HepG2 (cell line): ENCODE results near the gene ZC3H12A. TPM values are rescaled to one million over a fixed set of nuclear protein-coding genes. Genes with fewer than 3 reads are reported as not detected.

Source experiments
- ATF4 ChIP-seq, 2 experiments: fragments of 450-650 bp in 1 of 2; sonication (generic) in 1 of 2; formaldehyde crosslinking; IDR thresholded peaks; 2 replicates each; pipeline versions ENCODE4 v1.5.0 to v1.8.0; 2020 to 2022; ENCODE audit warnings: mild to moderate bottlenecking in 1 of 2, missing genetic modification reagents in 1 of 2
- ATF6 ChIP-seq: sonication (generic); formaldehyde crosslinking; conservative IDR thresholded peaks from 2 replicates; pipeline ENCODE4 v1.4.0; 2020; ENCODE audit warnings: missing genetic modification reagents
- CBFB ChIP-seq: sonication (generic); formaldehyde crosslinking; IDR thresholded peaks from 2 replicates; pipeline ENCODE4 v1.4.0; 2020; ENCODE audit warnings: missing genetic modification reagents
- ELF1 ChIP-seq: sonication (generic); formaldehyde crosslinking; IDR thresholded peaks from 2 replicates; pipeline ENCODE4 v1.4.0; 2020; ENCODE audit warnings: missing genetic modification reagents
- ERF ChIP-seq: IDR thresholded peaks from 2 replicates; pipeline ENCODE4 v1.6.1; 2018; ENCODE audit warnings: missing biosample characterization, missing genetic modification reagents
- FOXJ3 ChIP-seq: sonication (generic); formaldehyde crosslinking; IDR thresholded peaks from 2 replicates; pipeline ENCODE4 v1.4.0; 2020; ENCODE audit warnings: missing genetic modification reagents, mild to moderate bottlenecking, borderline replicate concordance
- GATA4 ChIP-seq: sonication (generic); IDR thresholded peaks from 2 replicates; pipeline ENCODE4 v1.6.1; 2016; ENCODE audit warnings: antibody characterized with exemption, low read depth, borderline replicate concordance
- HNRNPLL ChIP-seq: fragments of 200-400 bp; formaldehyde crosslinking; IDR thresholded peaks from 2 replicates; pipeline ENCODE4 v1.6.1; 2017; ENCODE audit warnings: mild to moderate bottlenecking, low read depth, low read length; ENCODE audit not compliant: poor library complexity, severe bottlenecking
- JUNB ChIP-seq: sonication (generic); formaldehyde crosslinking; IDR thresholded peaks from 2 replicates; pipeline ENCODE4 v1.8.0; 2022; ENCODE audit warnings: missing genetic modification reagents, mild to moderate bottlenecking, borderline replicate concordance
- KAT8 ChIP-seq: IDR thresholded peaks from 2 replicates; pipeline ENCODE4 v1.6.1; 2016; ENCODE audit warnings: missing genetic modification reagents, missing compliant biosample characterization
- KDM2A ChIP-seq: sonication (generic); formaldehyde crosslinking; IDR thresholded peaks from 2 replicates; pipeline ENCODE4 v1.4.0; 2020; ENCODE audit warnings: low read depth, missing genetic modification reagents, borderline replicate concordance
- MAZ ChIP-seq, 2 experiments: sonication (generic) in 1 of 2; formaldehyde crosslinking in 1 of 2; IDR thresholded peaks; 2 replicates each; pipeline versions ENCODE4 v1.5.0 to v1.6.1; 2012 to 2020; ENCODE audit warnings: low read depth in 2 of 2, mild to moderate bottlenecking in 2 of 2, borderline replicate concordance in 1 of 2, improper control_type of control experiment in 1 of 2, low read length in 1 of 2, missing genetic modification reagents in 1 of 2, moderate library complexity in 1 of 2
- MED1 ChIP-seq: sonication (generic); formaldehyde crosslinking; IDR thresholded peaks from 2 replicates; pipeline ENCODE4 v1.4.0; 2020; ENCODE audit warnings: missing genetic modification reagents
- MIXL1 ChIP-seq: IDR thresholded peaks from 2 replicates; pipeline ENCODE4 v1.6.1; 2016
- MLLT10 ChIP-seq: sonication (generic); formaldehyde crosslinking; IDR thresholded peaks from 2 replicates; pipeline ENCODE4 v1.4.0; 2020; ENCODE audit warnings: missing genetic modification reagents
- SIN3A ChIP-seq: IDR thresholded peaks from 2 replicates; pipeline ENCODE4 v1.6.1; 2011; ENCODE audit warnings: low read depth, mild to moderate bottlenecking, control low read depth, low read length, borderline replicate concordance
- SIX1 ChIP-seq: sonication (generic); formaldehyde crosslinking; IDR thresholded peaks from 2 replicates; pipeline ENCODE4 v1.4.0; 2020; ENCODE audit warnings: missing genetic modification reagents, borderline replicate concordance
- SOX6 ChIP-seq, 2 experiments: fragments of 450-650 bp in 1 of 2; sonication (generic) in 1 of 2; formaldehyde crosslinking in 1 of 2; IDR thresholded peaks; 2 replicates each; pipeline versions ENCODE4 v1.4.0 to v1.6.1; 2017 to 2020; ENCODE audit warnings: antibody characterized with exemption in 1 of 2, mild to moderate bottlenecking in 1 of 2, missing genetic modification reagents in 1 of 2
- SP1 ChIP-seq, 2 experiments: fragments of 450-650 bp in 1 of 2; sonication (generic) in 1 of 2; formaldehyde crosslinking in 1 of 2; IDR thresholded peaks; 2 replicates each; pipeline versions ENCODE4 v1.4.0 to v1.6.1; 2016 to 2020; ENCODE audit warnings: missing genetic modification reagents in 1 of 2
- ZFX ChIP-seq: sonication (generic); formaldehyde crosslinking; IDR thresholded peaks from 2 replicates; pipeline ENCODE4 v1.4.0; 2020; ENCODE audit warnings: mild to moderate bottlenecking, low read depth, missing genetic modification reagents, moderate library complexity
- ZIK1 ChIP-seq: sonication (generic); formaldehyde crosslinking; IDR thresholded peaks from 2 replicates; pipeline ENCODE4 v1.5.0; 2020; ENCODE audit warnings: mild to moderate bottlenecking, low read depth, missing genetic modification reagents, borderline replicate concordance
- ZNF101 ChIP-seq: sonication (generic); formaldehyde crosslinking; IDR thresholded peaks from 2 replicates; pipeline ENCODE4 v1.4.0; 2020; ENCODE audit warnings: mild to moderate bottlenecking, low read depth, missing genetic modification reagents, borderline replicate concordance
- ZNF740 ChIP-seq: sonication (generic); formaldehyde crosslinking; IDR thresholded peaks from 2 replicates; pipeline ENCODE4 v1.4.0; 2020; ENCODE audit warnings: missing genetic modification reagents
- polyA plus RNA-seq, 8 experiments: library from polyadenylated mRNA; depleted of rRNA in 3 of 8; stranded (reverse) in 7 of 8; unstranded in 1 of 8; fragments of >200 nt; fragmentation: Illumina TruSeq in 4 of 8; extraction: Trizol in 4 of 8; gene quantifications; 2 replicates each; pipeline versions ENCODE4 v1.2.1 to v1.2.3, GENCODE V29; 2011 to 2016; ENCODE audit warnings: low read depth in 4 of 8, missing spikeins in 1 of 8, mixed read lengths in 1 of 8; ENCODE audit not compliant: insufficient read depth in 1 of 8
- total RNA-seq, 5 experiments: library from RNA; depleted of rRNA; stranded (reverse); fragments of >200 nt; fragmentation: Illumina TruSeq; extraction: Trizol; gene quantifications; 2 replicates each; pipeline ENCODE4 v1.2.3, GENCODE V29; 2016; ENCODE audit warnings: low read depth in 1 of 5

The ZC3H12A gene
- total and polyA plus RNA-seq, 2 of the 13 experiments (the other 11 are each of a cell fraction or from before 2014, with no cell fraction given), result 6.8 to 13.3 TPM

GRCh38 chr1:37479255-37480124 lies 5.1 kb downstream of the ZC3H12A start (continued):
- TF ChIP-seq KDM2A (CRISPR knock-in tag) (peak; percentile 68; the same call in 1 of the 2 replicates), MIXL1 (CRISPR knock-in tag) (peak; percentile 76), ELF1 (CRISPR knock-in tag) (peak; percentile 80), MLLT10 (CRISPR knock-in tag) (no peak), ATF6 (CRISPR knock-in tag) (no peak), MED1 (CRISPR knock-in tag) (peak; percentile 85), SOX6 (IDR thresholded peaks at IDR 0.05) (no peak), SOX6 (CRISPR knock-in tag; IDR thresholded peaks at IDR 0.05) (peak; percentile 67; the same call in 1 of the 2 replicates), ATF4 (CRISPR knock-in tag; IDR thresholded peaks at IDR 0.05) (peak in 1 of 2 experiments; percentile 78; a peak in 2 of 4 replicates), KAT8 (CRISPR knock-in tag) (peak; percentile 81), CBFB (CRISPR knock-in tag) (peak; percentile 47; the same call in 1 of the 2 replicates), SIN3A (peak; percentile 74; the same call in 1 of the 2 replicates), ERF (CRISPR knock-in tag) (peak; percentile 84), ZFX (CRISPR knock-in tag) (peak; percentile 62; the same call in 1 of the 2 replicates), SP1 (IDR thresholded peaks at IDR 0.05) (no peak), SP1 (CRISPR knock-in tag; IDR thresholded peaks at IDR 0.05) (0 out of 2 replicates have a peak, but pooled peaks have one; percentile 16), HNRNPLL (peak; percentile 50), FOXJ3 (0 out of 2 replicates have a peak, but pooled peaks have one; percentile 39), ZNF101 (CRISPR knock-in tag) (no peak), SIX1 (CRISPR knock-in tag) (peak; percentile 46; the same call in 1 of the 2 replicates), JUNB (CRISPR knock-in tag) (peak; percentile 72; the same call in 1 of the 2 replicates), ZNF740 (peak; percentile 69; the same call in 1 of the 2 replicates), GATA4 (0 out of 2 replicates have a peak, but pooled peaks have one; percentile 17), ZIK1 (CRISPR knock-in tag) (no peak; the same call in 1 of the 2 replicates), MAZ (IDR thresholded peaks at IDR 0.05; ENCODE audit: borderline replicate concordance, low read depth, low read length) (peak; percentile 87), MAZ (CRISPR knock-in tag; IDR thresholded peaks at IDR 0.05; ENCODE audit: low read depth) (peak; percentile 95)
